NCI-H748 treated with DMSO at 0.1 percent for 48 hours (cell line): ENCODE measurements around the gene CNTNAP4.

Experiments
- DNase-seq: peaks from one replicate; lab custom pipeline; 2025; lab: John Stamatoyannopoulos, UW

Gene CNTNAP4

GRCh38 chr16:76396977-76397376, 119.8 kb downstream of the CNTNAP4 start:
- no peak for DNase-seq

- no peak for DNase-seq
These were observed 132.5 kb downstream of the CNTNAP4 start for GRCh38 chr16:76409706-76410105.

- no peak for DNase-seq
These were observed 144.4 kb downstream of the CNTNAP4 start for GRCh38 chr16:76421571-76421970.

GRCh38 chr16:76428858-76429257, 151.7 kb downstream of the CNTNAP4 start:
- DNase-seq: no peak

- DNase-seq: no peak
These were observed 164.2 kb downstream of the CNTNAP4 start for GRCh38 chr16:76441391-76441790.

- DNase-seq: no peak
These were observed 164.7 kb downstream of the CNTNAP4 start for GRCh38 chr16:76441876-76442275.

- no peak for DNase-seq
These were observed 166.8 kb downstream of the CNTNAP4 start for GRCh38 chr16:76443973-76444372.

- DNase-seq: no peak
These were observed 167.6 kb downstream of the CNTNAP4 start for GRCh38 chr16:76444832-76445231.

- DNase-seq: no peak
These were observed 168.6 kb downstream of the CNTNAP4 start for GRCh38 chr16:76445815-76446214.

- no peak for DNase-seq
These were observed 169.1 kb downstream of the CNTNAP4 start for GRCh38 chr16:76446251-76446650.

- DNase-seq: no peak
These were observed 173.7 kb downstream of the CNTNAP4 start for GRCh38 chr16:76450890-76451289.

GRCh38 chr16:76455257-76455656, 178.1 kb downstream of the CNTNAP4 start:
- DNase-seq: no peak

- no peak for DNase-seq
These were observed 178.8 kb downstream of the CNTNAP4 start for GRCh38 chr16:76456016-76456415.

GRCh38 chr16:76459111-76459510, 181.9 kb downstream of the CNTNAP4 start:
- no peak for DNase-seq

- DNase-seq: no peak
These were observed 184.6 kb downstream of the CNTNAP4 start for GRCh38 chr16:76461836-76462235.

GRCh38 chr16:76464955-76465620, 187.9 kb downstream of the CNTNAP4 start:
- DNase-seq: no peak

GRCh38 chr16:76466871-76467270, 189.7 kb downstream of the CNTNAP4 start:
- DNase-seq: no peak

- no peak for DNase-seq
These were observed 196.8 kb downstream of the CNTNAP4 start for GRCh38 chr16:76474048-76474447.

- no peak for DNase-seq
These were observed 200.9 kb downstream of the CNTNAP4 start for GRCh38 chr16:76478105-76478504.

- DNase-seq: no peak
These were observed 206.2 kb downstream of the CNTNAP4 start for GRCh38 chr16:76483307-76483909.

- no peak for DNase-seq
These were observed 206.8 kb downstream of the CNTNAP4 start for GRCh38 chr16:76484020-76484419.

- no peak for DNase-seq
These were observed 209.5 kb downstream of the CNTNAP4 start for GRCh38 chr16:76486740-76487139.

- DNase-seq: no peak
These were observed 210.3 kb downstream of the CNTNAP4 start for GRCh38 chr16:76487411-76488064.

GRCh38 chr16:76488065-76488417, 210.8 kb downstream of the CNTNAP4 start:
- DNase-seq: no peak
